Transverse colon (tissue), 4 donors: Measurements from ENCODE around the gene ZNF423. TPM values are rescaled to one million over a fixed set of nuclear protein-coding genes. Genes with fewer than 3 reads are reported as not detected.

Experiments
- DNase-seq: peaks from one replicate; pipeline ENCODE4 v3.0.0-alpha.2; 2019
- H3K27ac ChIP-seq, 4 donors: fragments of 200-600 bp; sonication (generic); 2 replicates each; pipeline ENCODE4 v1.5.1; 2016 to 2018; ENCODE audit warnings: inconsistent platforms in 4 of 4
- H3K27me3 ChIP-seq: fragments of 200-600 bp; sonication (generic); 2 replicates; pipeline ENCODE4 v1.5.1; 2017; ENCODE audit warnings: inconsistent platforms
- H3K36me3 ChIP-seq, 4 donors: fragments of 200-600 bp; sonication (generic); 2 replicates each; pipeline ENCODE4 v1.5.1; 2017 to 2019; ENCODE audit warnings: inconsistent platforms in 4 of 4
- H3K4me1 ChIP-seq, 4 donors: fragments of 200-600 bp; sonication (generic); 2 replicates each; pipeline ENCODE4 v1.5.1; 2017 to 2020; ENCODE audit warnings: inconsistent platforms in 4 of 4
- H3K4me3 ChIP-seq, 4 donors: fragments of 200-600 bp; sonication (generic); 1 replicate in 1 of 4; 2 replicates in 3 of 4; pipeline versions ENCODE4 v1.5.1 to v1.6.1; 2017 to 2019; ENCODE audit warnings: inconsistent platforms in 4 of 4
- H3K9me3 ChIP-seq, 2 donors: fragments of 200-600 bp; sonication (generic); 2 replicates each; pipeline ENCODE4 v1.5.1; 2017 to 2019; ENCODE audit warnings: inconsistent platforms in 2 of 2
- EP300 ChIP-seq: sonication (generic); formaldehyde crosslinking; IDR thresholded peaks from one replicate; pipeline ENCODE4 v1.6.1; 2017; ENCODE audit warnings: antibody characterized with exemption, low read depth
- POLR2A ChIP-seq: fragments of 450-650 bp; IDR thresholded peaks from one replicate; pipeline ENCODE4 v1.6.1; 2016; ENCODE audit warnings: antibody characterized with exemption, mild to moderate bottlenecking, moderate library complexity
- POLR2AphosphoS5 ChIP-seq, 3 donors: sonication (generic); formaldehyde crosslinking; IDR thresholded peaks; one replicate each; pipeline ENCODE4 v1.6.1; 2016; ENCODE audit warnings: antibody characterized with exemption in 3 of 3
- WGBS, 2 donors: methylation state at CpG; one replicate each; pipeline ENCODE4 v1.1.5; 2018; ENCODE audit warnings: low coverage in 1 of 2; 5-methylcytosine and 5-hydroxymethylcytosine counted together
- in situ Hi-C, 4 donors: fragments of 200-750 bp; cut with MboI; loops; one replicate each; pipeline versions ENCODE4 v1.15.0 to v1.15.1; 2017; ENCODE audit warnings: low sequenced_read_pairs in 3 of 4, low pct_ligation_motif_present in 1 of 4, low pct_unique_long_range_greater_than_20kb in 1 of 4
- intact Hi-C: fragments of 100-400 bp; cut with DNase I; formaldehyde crosslinking; loops from one replicate; pipeline ENCODE4 v1.15.1; 2023; ENCODE audit warnings: low total_unique reads
- total RNA-seq, 4 donors: library from RNA; depleted of rRNA; stranded (reverse); fragments of >200 nt; gene quantifications; one replicate each; pipeline ENCODE4 v1.1.0, GENCODE V29; 2016
- TF ChIP-seq, protein P1 (sequence below), 5 experiments: fragments of 200-600 bp in 3 of 5; fragments of 450-650 bp in 2 of 5; sonication (generic) in 3 of 5; IDR thresholded peaks; 1 replicate in 2 of 5; 2 replicates in 3 of 5; pipeline ENCODE4 v1.5.1; 2016 to 2017; ENCODE audit warnings: antibody characterized with exemption in 5 of 5, inconsistent platforms in 3 of 5, mild to moderate bottlenecking in 2 of 5, moderate library complexity in 1 of 5

ZNF423 gene
- total RNA-seq, 4 donors from 2014 or later: 4.9 to 13.1 (median 7.2) TPM

DNA sequence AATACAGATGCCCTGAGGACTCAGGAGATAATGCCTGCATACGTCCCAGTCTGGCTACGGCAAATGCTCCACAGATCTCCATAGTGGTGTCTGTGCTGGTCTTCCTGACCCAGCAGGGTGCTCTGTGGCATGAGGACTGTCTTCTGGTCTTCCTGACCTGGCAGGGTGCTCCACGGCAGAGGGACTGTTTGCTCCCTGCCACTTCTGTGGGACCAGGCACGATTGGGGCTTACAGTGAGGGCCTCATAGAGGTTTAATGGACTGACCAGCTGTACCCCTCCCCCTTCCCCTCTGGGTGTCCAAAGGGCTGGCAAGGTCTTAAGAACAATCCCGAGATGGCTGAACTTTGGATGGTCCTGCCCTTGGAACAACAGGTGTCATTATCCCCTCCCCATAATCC, 359.3 kb downstream of the ZNF423 start:
- no peaks in the 10 kb centered on the region for H3K36me3 ChIP-seq
- no peaks in the 10 kb centered on the region for H3K9me3 ChIP-seq
- DNase-seq: no peak
- TF ChIP-seq EP300 (no peak), POLR2AphosphoS5 (IDR thresholded peaks at IDR 0.05) (no peak), POLR2A (no peak)
- TF ChIP-seq, protein P1, sequence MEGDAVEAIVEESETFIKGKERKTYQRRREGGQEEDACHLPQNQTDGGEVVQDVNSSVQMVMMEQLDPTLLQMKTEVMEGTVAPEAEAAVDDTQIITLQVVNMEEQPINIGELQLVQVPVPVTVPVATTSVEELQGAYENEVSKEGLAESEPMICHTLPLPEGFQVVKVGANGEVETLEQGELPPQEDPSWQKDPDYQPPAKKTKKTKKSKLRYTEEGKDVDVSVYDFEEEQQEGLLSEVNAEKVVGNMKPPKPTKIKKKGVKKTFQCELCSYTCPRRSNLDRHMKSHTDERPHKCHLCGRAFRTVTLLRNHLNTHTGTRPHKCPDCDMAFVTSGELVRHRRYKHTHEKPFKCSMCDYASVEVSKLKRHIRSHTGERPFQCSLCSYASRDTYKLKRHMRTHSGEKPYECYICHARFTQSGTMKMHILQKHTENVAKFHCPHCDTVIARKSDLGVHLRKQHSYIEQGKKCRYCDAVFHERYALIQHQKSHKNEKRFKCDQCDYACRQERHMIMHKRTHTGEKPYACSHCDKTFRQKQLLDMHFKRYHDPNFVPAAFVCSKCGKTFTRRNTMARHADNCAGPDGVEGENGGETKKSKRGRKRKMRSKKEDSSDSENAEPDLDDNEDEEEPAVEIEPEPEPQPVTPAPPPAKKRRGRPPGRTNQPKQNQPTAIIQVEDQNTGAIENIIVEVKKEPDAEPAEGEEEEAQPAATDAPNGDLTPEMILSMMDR (IDR thresholded peaks at IDR 0.05): no peak
- intact Hi-C loops: loop anchor here (5.0 kb wide), 1 partner anchor 381 kb away; no protein-coding TSS in a partner anchor
- in situ Hi-C loops: no loop called here
- H3K27me3 ChIP-seq: no peaks in the 10 kb centered on the region
- H3K4me1 ChIP-seq: peaks cover 0 to 9% (median 4%) of the 10 kb centered on the region in 4 donors
- H3K4me3 ChIP-seq: no peak overlapping the region
- WGBS, 2 donors: 76% methylated on average over 5 of the region's 5 CpGs; no CpG with 5 or more reads in 1 of the 2 donors
- no peak overlapping the region for H3K27ac ChIP-seq

DNA sequence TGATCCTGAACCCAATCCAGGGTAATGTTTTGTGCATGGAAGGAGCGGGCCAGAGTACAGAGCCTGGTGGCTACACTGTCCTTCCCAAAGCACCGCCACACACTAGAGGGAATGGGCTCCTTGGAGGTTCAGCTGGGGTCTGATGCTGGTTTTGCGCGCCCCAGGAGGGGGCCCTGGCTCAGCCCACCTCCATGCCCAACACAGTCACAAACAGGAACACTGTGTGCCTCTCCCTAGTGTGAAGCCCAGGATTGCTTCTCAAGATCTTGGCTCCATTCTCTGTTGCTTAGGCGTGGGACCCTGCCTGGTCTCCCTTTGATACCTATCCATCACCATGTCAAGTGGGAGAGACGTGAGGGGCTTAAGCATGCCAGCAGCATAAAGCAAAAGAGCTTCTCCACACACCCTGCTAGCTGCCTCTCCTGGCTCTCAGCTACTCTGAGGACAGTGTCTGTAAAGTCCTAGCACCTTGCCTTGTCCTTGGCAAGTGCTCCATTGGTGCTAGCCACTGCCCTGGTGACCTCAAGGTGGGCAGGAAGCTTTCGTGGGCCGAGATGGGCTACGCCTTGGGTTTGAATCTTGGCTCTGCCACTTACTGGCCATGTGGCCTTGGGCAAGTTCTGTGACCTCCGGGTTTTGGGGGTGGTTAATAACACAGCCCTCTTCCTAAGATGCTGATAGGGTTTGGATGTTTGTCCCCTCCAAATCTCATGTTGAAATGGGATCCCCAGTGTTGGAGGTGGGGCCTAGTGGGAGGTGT, 360.1 kb downstream of the ZNF423 start:
- intact Hi-C loops: loop anchor here (5.0 kb wide), 1 partner anchor 382 kb away; no protein-coding TSS in a partner anchor
- Histone ChIP-seq H3K27ac (no peak overlapping the region), H3K4me1 (peaks cover 0 to 9% (median 4%) of the 10 kb centered on the region in 4 donors), H3K9me3 (no peaks in the 10 kb centered on the region), H3K4me3 (no peak overlapping the region), H3K27me3 (no peaks in the 10 kb centered on the region), H3K36me3 (no peaks in the 10 kb centered on the region)
- in situ Hi-C loops: no loop called here
- TF ChIP-seq, protein P1 (IDR thresholded peaks at IDR 0.05): no peak
- TF ChIP-seq POLR2AphosphoS5 (IDR thresholded peaks at IDR 0.05): no peak
- no peak for TF ChIP-seq POLR2A
- no peak for TF ChIP-seq EP300
- DNase-seq: no peak
- WGBS, 2 donors: 94% methylated on average over 10 of the region's 10 CpGs; no CpG with 5 or more reads in 1 of the 2 donors

DNA sequence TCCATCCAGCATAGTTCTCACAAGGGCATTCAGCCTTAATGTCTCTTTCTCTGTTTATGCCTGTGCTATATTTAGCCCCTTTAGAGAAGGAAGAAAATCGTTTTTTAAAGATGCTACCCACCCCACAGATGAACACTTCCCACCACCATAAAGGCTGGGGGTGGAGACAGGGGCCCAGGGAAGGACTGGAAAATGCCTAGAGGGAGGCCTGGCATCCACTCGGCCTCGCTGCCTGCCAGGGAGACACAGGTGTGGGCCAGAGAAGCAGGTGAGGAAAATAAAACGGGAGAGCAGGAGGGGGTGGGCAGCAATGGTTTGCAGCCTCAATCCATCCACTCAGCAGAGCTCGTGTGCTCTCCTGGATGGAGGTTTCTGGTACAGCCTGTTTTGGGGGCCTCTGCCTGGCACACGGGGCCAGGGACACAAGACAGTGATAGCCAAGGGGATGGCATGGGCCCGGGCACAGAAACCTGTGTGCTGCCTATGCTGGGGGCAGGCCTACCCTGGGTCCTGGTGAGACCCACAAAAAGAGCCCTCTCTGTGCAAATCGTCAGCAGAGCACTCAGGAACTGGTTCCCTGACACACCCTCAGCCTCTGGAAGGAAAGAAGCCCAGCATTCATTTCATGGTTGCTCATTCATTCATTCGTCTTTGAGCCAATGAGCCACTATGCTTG, 360.9 kb downstream of the ZNF423 start:
- Histone ChIP-seq H3K9me3 (no peaks in the 10 kb centered on the region), H3K27me3 (no peaks in the 10 kb centered on the region), H3K4me3 (no peak overlapping the region), H3K36me3 (no peaks in the 10 kb centered on the region), H3K4me1 (peaks cover 0 to 9% (median 4%) of the 10 kb centered on the region in 4 donors), H3K27ac (no peak overlapping the region)
- WGBS, 2 donors: 14 to 73% methylated on average over 1 to 9 of the region's 9 CpGs
- intact Hi-C loops: loop anchor here (5.0 kb wide), 1 partner anchor 382 kb away; no protein-coding TSS in a partner anchor
- no peak for DNase-seq
- in situ Hi-C loops: no loop called here
- TF ChIP-seq, protein P1 (IDR thresholded peaks at IDR 0.05): no peak
- TF ChIP-seq POLR2AphosphoS5 (IDR thresholded peaks at IDR 0.05) (no peak), EP300 (no peak), POLR2A (no peak)

DNA sequence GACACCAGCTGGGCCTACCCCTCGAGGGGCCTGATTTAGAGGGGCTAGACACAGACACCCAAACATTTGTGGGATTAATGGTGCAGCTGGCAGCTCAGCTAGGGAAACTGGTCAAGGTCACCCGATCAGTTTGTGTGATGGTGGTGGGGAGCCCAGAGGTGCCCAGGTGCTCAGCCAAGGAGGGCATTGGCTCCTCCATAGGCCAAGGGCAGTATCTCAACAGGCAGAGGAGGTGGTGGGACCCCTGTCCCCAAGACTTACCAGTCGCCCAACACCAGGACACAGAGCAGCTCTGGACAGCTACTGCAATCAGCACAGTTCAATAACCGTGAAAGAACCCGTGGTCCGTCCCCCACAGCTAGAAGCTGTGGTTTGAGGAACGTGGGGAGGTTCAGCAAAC, 361.4 kb downstream of the ZNF423 start:
- H3K4me3 ChIP-seq: no peak overlapping the region
- no peaks in the 10 kb centered on the region for H3K9me3 ChIP-seq
- TF ChIP-seq EP300: no peak
- TF ChIP-seq, protein P1 (IDR thresholded peaks at IDR 0.05): no peak
- no peak for TF ChIP-seq POLR2A
- TF ChIP-seq POLR2AphosphoS5 (IDR thresholded peaks at IDR 0.05): no peak
- H3K27ac ChIP-seq: no peak overlapping the region
- WGBS, 2 donors: 63% methylated on average over 7 of the region's 7 CpGs; no CpG with 5 or more reads in 1 of the 2 donors
- no peaks in the 10 kb centered on the region for H3K36me3 ChIP-seq
- intact Hi-C loops: no loop called here
- peaks cover 0 to 9% (median 4%) of the 10 kb centered on the region in 4 donors for H3K4me1 ChIP-seq
- H3K27me3 ChIP-seq: no peaks in the 10 kb centered on the region
- DNase-seq: no peak
- in situ Hi-C loops: no loop called here
